ENCODE data around the gene SSBP1.

- no peak for TF ChIP-seq TAF1 (IDR thresholded peaks at IDR 0.05; ENCODE audit: low read depth)
- TF ChIP-seq EGR1 (IDR thresholded peaks at IDR 0.05), result no peak
- TF ChIP-seq CREB1 (IDR thresholded peaks at IDR 0.05; ENCODE audit: low read depth), result no peak
- no peak for TF ChIP-seq ZBTB7A (IDR thresholded peaks at IDR 0.05; ENCODE audit: low read depth)
- no peak for TF ChIP-seq REST (IDR thresholded peaks at IDR 0.05; ENCODE audit: low read depth)
- no peak for TF ChIP-seq YY1 (IDR thresholded peaks at IDR 0.05; ENCODE audit: low read depth)
- no peak for TF ChIP-seq FOXM1 (IDR thresholded peaks at IDR 0.05; ENCODE audit: borderline replicate concordance, low read depth)
- no peak for TF ChIP-seq EP300 (IDR thresholded peaks at IDR 0.05; ENCODE audit: borderline replicate concordance)
Measured at GRCh38 chr7:141696348-141696747, 41.8 kb upstream of the SSBP1 start.
